ENCODE results near the gene PCDHGA8. TPM values are rescaled to one million over a fixed set of nuclear protein-coding genes. Genes with fewer than 3 reads are reported as not detected.
"Not testable (repeated sequence)": the region's sequence is repeated elsewhere in the genome, so short reads cannot be mapped to it uniquely, and the experiment has no call there.

Gene PCDHGA8
- total RNA-seq, 4 donors from 2014 or later, result 2.9 to 5.8 (median 4.7) TPM

DNA sequence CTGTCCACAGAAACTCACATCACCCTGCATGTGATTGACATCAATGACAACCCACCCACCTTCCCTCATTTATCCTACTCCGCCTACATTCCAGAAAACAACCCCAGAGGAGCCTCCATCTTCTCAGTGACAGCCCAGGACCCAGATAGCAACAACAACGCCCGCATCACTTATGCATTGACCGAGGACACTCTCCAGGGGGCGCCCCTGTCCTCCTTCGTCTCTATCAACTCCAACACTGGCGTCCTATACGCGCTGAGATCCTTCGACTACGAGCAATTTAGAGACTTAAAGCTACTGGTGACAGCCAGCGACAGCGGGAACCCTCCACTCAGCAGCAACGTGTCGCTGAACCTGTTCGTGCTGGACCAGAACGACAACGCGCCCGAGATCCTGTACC is 47.1 kb upstream of the PCDHGA8 start:
- no peaks in the 10 kb centered on the region for H3K9me3 ChIP-seq
- no peak overlapping the region for H3K27ac ChIP-seq
- DNase-seq, result no peak
- no peaks in the 10 kb centered on the region for H3K27me3 ChIP-seq
- intact Hi-C loops (cut with DNase I), result no loop called here
- TF ChIP-seq, protein P1, sequence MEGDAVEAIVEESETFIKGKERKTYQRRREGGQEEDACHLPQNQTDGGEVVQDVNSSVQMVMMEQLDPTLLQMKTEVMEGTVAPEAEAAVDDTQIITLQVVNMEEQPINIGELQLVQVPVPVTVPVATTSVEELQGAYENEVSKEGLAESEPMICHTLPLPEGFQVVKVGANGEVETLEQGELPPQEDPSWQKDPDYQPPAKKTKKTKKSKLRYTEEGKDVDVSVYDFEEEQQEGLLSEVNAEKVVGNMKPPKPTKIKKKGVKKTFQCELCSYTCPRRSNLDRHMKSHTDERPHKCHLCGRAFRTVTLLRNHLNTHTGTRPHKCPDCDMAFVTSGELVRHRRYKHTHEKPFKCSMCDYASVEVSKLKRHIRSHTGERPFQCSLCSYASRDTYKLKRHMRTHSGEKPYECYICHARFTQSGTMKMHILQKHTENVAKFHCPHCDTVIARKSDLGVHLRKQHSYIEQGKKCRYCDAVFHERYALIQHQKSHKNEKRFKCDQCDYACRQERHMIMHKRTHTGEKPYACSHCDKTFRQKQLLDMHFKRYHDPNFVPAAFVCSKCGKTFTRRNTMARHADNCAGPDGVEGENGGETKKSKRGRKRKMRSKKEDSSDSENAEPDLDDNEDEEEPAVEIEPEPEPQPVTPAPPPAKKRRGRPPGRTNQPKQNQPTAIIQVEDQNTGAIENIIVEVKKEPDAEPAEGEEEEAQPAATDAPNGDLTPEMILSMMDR (IDR thresholded peaks at IDR 0.05), result no peak
- no peak for TF ChIP-seq POLR2A (IDR thresholded peaks at IDR 0.05)
- H3K36me3 ChIP-seq, result no peaks in the 10 kb centered on the region
- no peak overlapping the region for H3K4me3 ChIP-seq (replicated peaks in 1 of 3)
- WGBS, 2 donors, result 34 to 53% methylated on average over 12 to 20 of the region's 20 CpGs
- H3K4me1 ChIP-seq, result no peaks in the 10 kb centered on the region

DNA sequence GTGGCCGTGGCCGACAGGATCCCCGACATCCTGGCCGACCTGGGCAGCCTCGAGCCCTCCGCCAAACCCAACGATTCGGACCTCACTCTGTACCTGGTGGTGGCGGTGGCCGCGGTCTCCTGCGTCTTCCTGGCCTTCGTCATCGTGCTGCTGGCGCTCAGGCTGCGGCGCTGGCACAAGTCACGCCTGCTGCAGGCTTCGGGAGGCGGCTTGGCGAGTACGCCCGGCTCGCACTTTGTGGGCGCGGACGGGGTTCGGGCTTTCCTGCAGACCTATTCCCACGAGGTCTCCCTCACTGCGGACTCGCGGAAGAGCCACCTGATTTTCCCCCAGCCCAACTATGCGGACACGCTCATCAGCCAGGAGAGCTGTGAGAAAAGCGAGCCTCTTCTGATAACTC is 46.4 kb upstream of the PCDHGA8 start:
- H3K27ac ChIP-seq; H3K4me3 ChIP-seq (replicated peaks in 1 of 3); H3K36me3 ChIP-seq; H3K4me1 ChIP-seq; DNase-seq; H3K27me3 ChIP-seq; H3K9me3 ChIP-seq; intact Hi-C loops (cut with DNase I): not testable (repeated sequence)
- 34 to 62% methylated on average over 16 to 19 of the region's 35 CpGs for WGBS, 2 donors

DNA sequence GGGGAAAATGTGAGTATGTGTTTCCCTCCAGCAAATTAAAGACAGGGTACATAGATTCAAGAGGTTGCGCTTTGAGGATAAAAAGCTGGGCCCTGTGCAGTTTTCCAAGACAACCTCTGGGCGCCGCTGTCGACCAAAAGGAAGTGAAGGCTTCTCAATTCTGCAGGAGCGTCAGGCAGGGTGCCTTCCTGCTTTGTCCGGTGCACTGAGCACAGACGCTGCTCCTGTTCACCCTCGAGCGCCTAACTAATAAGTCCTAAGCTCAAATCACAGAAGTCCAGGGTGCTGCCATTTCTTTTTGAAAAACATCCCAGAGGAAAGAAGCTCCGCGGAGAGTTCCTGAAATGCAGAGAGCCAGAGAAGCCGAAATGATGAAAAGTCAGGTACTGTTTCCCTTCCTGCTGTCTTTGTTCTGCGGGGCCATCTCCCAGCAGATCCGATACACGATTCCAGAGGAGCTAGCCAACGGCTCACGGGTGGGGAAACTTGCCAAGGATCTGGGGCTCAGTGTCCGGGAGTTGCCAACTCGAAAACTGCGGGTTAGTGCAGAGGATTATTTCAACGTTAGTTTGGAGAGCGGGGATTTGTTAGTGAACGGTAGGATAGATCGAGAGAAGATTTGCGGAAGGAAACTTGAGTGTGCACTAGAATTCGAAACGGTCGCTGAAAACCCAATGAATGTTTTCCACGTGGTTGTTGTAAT is 42.4 kb upstream of the PCDHGA8 start, which contains the start of gene PCDHGB1:
Gene PCDHGB1, plus strand, starts transcription at position 183 of the 703 bp plus-strand sequence. Its CDS starts 162 bp downstream, at position 345.
- 18 to 27% methylated on average over 29 of the region's 29 CpGs for WGBS, 2 donors
- intact Hi-C loops (cut with DNase I), result no loop called here
- TF ChIP-seq, protein P1 (IDR thresholded peaks at IDR 0.05), result peak in 3 of 6 experiments; percentile 9 to 40 (median 34)
- no peak for TF ChIP-seq POLR2A (IDR thresholded peaks at IDR 0.05)
- no peaks in the 10 kb centered on the region for H3K36me3 ChIP-seq
- no peak within 1 kb of the TSS for H3K27ac ChIP-seq
- H3K4me1 ChIP-seq, result no peaks in the 10 kb centered on the region
- H3K27me3 ChIP-seq, result no peaks in the 10 kb centered on the region
- H3K4me3 ChIP-seq (replicated peaks in 1 of 3), result peak within 1 kb of the TSS in 1 of 3 donors; percentile 23
- H3K9me3 ChIP-seq, result no peaks in the 10 kb centered on the region
- DNase-seq, result peak; percentile 46 to 65

DNA sequence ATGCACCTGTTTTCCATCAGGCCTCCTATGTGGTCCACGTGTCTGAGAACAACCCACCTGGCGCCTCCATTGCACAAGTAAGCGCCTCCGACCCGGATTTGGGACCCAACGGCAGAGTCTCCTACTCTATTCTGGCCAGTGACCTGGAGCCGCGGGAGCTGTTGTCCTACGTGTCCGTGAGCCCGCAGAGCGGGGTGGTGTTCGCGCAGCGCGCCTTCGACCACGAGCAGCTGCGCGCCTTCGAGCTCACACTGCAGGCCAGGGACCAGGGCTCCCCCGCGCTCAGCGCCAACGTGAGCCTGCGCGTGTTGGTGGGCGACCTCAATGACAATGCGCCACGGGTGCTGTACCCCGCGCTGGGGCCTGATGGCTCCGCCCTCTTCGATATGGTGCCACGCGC is 40.8 kb upstream of the PCDHGA8 start:
- H3K9me3 ChIP-seq, result no peaks in the 10 kb centered on the region
- DNase-seq, result no peak
- H3K4me3 ChIP-seq (replicated peaks in 1 of 3), result no peak overlapping the region
- H3K36me3 ChIP-seq, result no peaks in the 10 kb centered on the region
- intact Hi-C loops (cut with DNase I), result no loop called here
- no peaks in the 10 kb centered on the region for H3K4me1 ChIP-seq
- no peak for TF ChIP-seq POLR2A (IDR thresholded peaks at IDR 0.05)
- TF ChIP-seq, protein P1 (IDR thresholded peaks at IDR 0.05), result no peak
- WGBS, 2 donors, result 16 to 54% methylated on average over 3 to 5 of the region's 36 CpGs
- no peak overlapping the region for H3K27ac ChIP-seq
- no peaks in the 10 kb centered on the region for H3K27me3 ChIP-seq

DNA sequence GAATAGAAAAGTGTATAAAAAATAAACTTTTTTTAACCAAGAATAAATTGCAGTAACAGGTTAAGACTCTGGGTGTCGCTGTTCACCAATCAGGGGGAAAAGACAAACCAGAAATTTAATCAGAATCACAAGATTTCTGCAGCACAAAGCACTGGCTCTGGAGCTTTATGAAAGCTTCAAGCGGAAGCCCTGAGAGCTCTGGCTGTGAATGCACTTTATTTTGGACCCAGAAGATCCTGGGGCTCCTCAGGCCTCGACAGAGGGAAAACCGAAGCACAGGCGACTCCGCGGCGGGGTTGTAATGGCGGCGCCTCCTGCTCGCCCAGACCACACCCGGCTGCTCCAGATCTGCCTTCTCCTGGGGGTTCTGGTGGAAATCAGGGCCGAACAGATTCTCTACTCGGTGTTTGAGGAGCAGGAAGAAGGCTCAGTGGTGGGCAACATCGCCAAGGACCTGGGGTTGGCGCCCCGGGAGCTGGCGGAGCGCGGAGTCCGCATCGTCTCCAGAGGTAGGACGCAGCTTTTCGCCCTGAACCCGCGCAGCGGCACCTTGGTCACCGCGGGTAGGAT is 37.4 kb upstream of the PCDHGA8 start, which contains the start of gene PCDHGA4:
Gene PCDHGA4, plus strand, starts transcription at position 122 of the 570 bp plus-strand sequence. Its CDS starts 87 bp downstream, at position 209.
- DNase-seq, result no peak
- WGBS, 2 donors, result 14 to 17% methylated on average over 21 to 29 of the region's 29 CpGs
- Histone ChIP-seq H3K4me1 (no peaks in the 10 kb centered on the region), H3K27me3 (no peaks in the 10 kb centered on the region), H3K9me3 (peaks cover 4% of the 10 kb centered on the region), H3K36me3 (no peaks in the 10 kb centered on the region), H3K4me3 (replicated peaks in 1 of 3) (peak within 1 kb of the TSS in 2 of 3 donors; percentile 8 to 13), H3K27ac (no peak within 1 kb of the TSS)
- no peak for TF ChIP-seq POLR2A (IDR thresholded peaks at IDR 0.05)
- TF ChIP-seq, protein P1 (IDR thresholded peaks at IDR 0.05), result peak in 5 of 6 experiments; percentile 9 to 30 (median 18)
- intact Hi-C loops (cut with DNase I), result no loop called here
